Skeletal muscle satellite cell (primary cell): ENCODE measurements around the gene TBC1D21.
A peak's percentile ranks its signal among the peaks of the same experiment; 100 is the strongest.

ENCODE experiments used
- H3K27me3 ChIP-seq: 2 replicates; pipeline ENCODE4 v1.7.0; 2013; ENCODE audit warnings: low read length; ENCODE audit not compliant: control insufficient read depth, insufficient read depth
- H3K36me3 ChIP-seq: 2 replicates; pipeline ENCODE4 v1.7.0; 2013; ENCODE audit warnings: mild to moderate bottlenecking, control low read depth, low read length; ENCODE audit not compliant: insufficient read depth
- H3K4me1 ChIP-seq: 2 replicates; pipeline ENCODE4 v1.7.0; 2013; ENCODE audit warnings: low read length; ENCODE audit not compliant: control insufficient read depth, insufficient read depth
- H3K4me2 ChIP-seq: 2 replicates; pipeline ENCODE4 v1.7.0; 2013; ENCODE audit warnings: mild to moderate bottlenecking, low read length
- H3K4me3 ChIP-seq: 2 replicates; pipeline ENCODE4 v1.7.0; 2013; ENCODE audit warnings: low read length
- H3K9ac ChIP-seq: 2 replicates; pipeline ENCODE4 v1.7.0; 2013; ENCODE audit warnings: mild to moderate bottlenecking, low read depth, low read length, moderate library complexity
- H3K9me3 ChIP-seq: replicated peaks from 2 replicates; pipeline ENCODE4 v1.7.0; 2013; ENCODE audit warnings: mild to moderate bottlenecking, control low read depth, low read length

Gene TBC1D21

GRCh38 chr15:73928971-73929627 is 55.7 kb downstream of the TBC1D21 start:
- no peaks in the 10 kb centered on the region for H3K27me3 ChIP-seq
- H3K9ac ChIP-seq = peak overlapping the region; percentile 88
- peak overlapping the region; percentile 87 for H3K4me3 ChIP-seq
- H3K4me1 ChIP-seq = peaks cover 68% of the 10 kb centered on the region
- H3K36me3 ChIP-seq = peaks cover 39% of the 10 kb centered on the region
- peak overlapping the region; percentile 97 for H3K4me2 ChIP-seq
- H3K9me3 ChIP-seq = no peaks in the 10 kb centered on the region

DNA sequence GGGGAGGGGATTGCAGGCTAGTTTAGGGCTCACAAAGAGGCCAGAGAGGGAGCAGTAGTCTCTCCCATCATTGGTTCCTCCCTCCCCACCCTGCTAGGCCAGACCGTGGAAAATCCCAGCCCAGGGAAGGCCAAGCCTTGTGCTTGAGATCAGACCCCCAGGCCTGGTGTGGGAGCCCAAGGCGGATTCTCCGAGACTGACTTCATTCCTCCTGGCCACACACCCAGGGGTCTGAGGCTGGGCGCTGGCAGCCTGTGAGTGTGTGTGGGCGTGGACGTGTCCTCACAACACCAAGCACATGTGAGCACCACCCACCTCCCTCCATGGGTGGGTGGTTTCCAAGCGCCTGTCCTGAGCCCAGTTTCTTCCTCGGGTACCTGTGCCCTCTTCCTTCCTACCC is 57.0 kb downstream of the TBC1D21 start:
- peaks cover 67% of the 10 kb centered on the region for H3K4me1 ChIP-seq
- H3K4me3 ChIP-seq = peak overlapping the region; percentile 87
- peak overlapping the region; percentile 49 for H3K9ac ChIP-seq
- no peaks in the 10 kb centered on the region for H3K9me3 ChIP-seq
- no peaks in the 10 kb centered on the region for H3K27me3 ChIP-seq
- H3K36me3 ChIP-seq = peaks cover 42% of the 10 kb centered on the region
- peak overlapping the region; percentile 97 for H3K4me2 ChIP-seq

- no peaks in the 10 kb centered on the region for H3K9me3 ChIP-seq
- H3K4me1 ChIP-seq = peaks cover 67% of the 10 kb centered on the region
- H3K4me3 ChIP-seq = peak overlapping the region; percentile 87
- H3K36me3 ChIP-seq = peaks cover 46% of the 10 kb centered on the region
- H3K9ac ChIP-seq = peak overlapping the region; percentile 49
- peak overlapping the region; percentile 97 for H3K4me2 ChIP-seq
- no peaks in the 10 kb centered on the region for H3K27me3 ChIP-seq
These were observed 57.5 kb downstream of the TBC1D21 start for GRCh38 chr15:73930790-73931281.

GRCh38 chr15:73931441-73931840 is 58.1 kb downstream of the TBC1D21 start:
- Histone ChIP-seq H3K36me3 (peaks cover 46% of the 10 kb centered on the region), H3K4me1 (peaks cover 62% of the 10 kb centered on the region), H3K4me2 (peak overlapping the region; percentile 97), H3K4me3 (no peak overlapping the region), H3K9ac (no peak overlapping the region), H3K27me3 (no peaks in the 10 kb centered on the region), H3K9me3 (no peaks in the 10 kb centered on the region)

DNA sequence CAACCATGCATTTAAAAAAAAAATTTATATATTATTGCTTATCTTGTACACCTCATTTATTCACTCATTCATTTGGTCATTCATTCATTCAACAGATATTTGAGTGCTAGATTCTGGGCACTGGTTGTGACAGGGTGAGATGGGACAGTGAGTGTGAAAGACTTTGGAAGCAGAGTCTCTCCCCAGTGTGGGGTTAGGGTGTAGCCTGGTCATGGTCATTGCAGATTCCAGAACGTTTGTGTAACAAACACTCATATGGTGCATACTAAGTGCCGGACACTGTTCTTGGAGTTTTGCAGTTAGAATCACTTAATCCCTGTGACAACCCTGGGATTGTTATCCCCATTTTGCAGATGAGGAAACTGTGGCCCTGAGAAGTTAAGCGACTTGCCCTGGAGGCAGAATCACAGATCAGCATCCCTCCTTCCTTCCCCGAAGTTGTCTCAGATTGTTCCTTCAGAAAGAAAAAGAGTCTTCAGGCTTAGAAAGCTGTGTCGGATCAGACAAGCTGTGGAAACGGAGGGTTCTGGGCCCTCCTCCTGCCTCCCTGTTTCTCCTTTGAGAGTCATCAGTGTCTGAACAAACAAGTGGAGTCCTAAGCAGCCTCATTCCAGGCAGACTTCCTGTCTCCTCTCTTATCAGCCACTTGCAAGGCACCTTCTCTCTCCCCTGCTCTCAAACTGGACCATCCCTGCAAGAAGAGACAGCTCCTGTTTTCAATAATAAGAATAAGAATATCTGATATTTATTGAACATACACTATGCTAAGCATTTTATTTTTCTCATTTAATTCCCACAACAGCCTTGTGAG is 59.2 kb downstream of the TBC1D21 start:
- no peak overlapping the region for H3K4me2 ChIP-seq
- no peaks in the 10 kb centered on the region for H3K9me3 ChIP-seq
- H3K36me3 ChIP-seq = peaks cover 50% of the 10 kb centered on the region
- peaks cover 59% of the 10 kb centered on the region for H3K4me1 ChIP-seq
- no peaks in the 10 kb centered on the region for H3K27me3 ChIP-seq
- H3K9ac ChIP-seq = no peak overlapping the region
- no peak overlapping the region for H3K4me3 ChIP-seq

DNA sequence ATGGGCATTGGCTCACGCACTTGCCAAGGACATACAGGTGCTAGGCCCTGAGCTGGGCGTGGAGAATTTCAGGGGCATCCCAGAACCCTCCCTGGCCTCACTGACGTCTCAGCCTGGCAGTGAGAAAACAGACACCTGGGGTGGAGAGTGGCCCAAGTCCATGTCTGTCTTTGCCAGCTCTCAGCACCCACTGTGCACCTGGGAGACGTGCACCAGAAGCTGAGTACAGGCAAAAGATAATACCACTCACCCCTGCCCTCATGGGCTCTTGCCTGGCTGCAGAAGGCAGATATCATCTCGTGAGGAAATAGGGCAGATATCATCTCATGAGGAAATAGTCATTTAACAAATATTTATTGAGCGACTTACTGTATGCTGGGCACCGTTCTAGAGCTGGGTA is 60.9 kb downstream of the TBC1D21 start:
- Histone ChIP-seq H3K9me3 (no peaks in the 10 kb centered on the region), H3K36me3 (peaks cover 47% of the 10 kb centered on the region), H3K4me3 (no peak overlapping the region), H3K9ac (no peak overlapping the region), H3K27me3 (no peaks in the 10 kb centered on the region), H3K4me1 (peaks cover 52% of the 10 kb centered on the region), H3K4me2 (no peak overlapping the region)

DNA sequence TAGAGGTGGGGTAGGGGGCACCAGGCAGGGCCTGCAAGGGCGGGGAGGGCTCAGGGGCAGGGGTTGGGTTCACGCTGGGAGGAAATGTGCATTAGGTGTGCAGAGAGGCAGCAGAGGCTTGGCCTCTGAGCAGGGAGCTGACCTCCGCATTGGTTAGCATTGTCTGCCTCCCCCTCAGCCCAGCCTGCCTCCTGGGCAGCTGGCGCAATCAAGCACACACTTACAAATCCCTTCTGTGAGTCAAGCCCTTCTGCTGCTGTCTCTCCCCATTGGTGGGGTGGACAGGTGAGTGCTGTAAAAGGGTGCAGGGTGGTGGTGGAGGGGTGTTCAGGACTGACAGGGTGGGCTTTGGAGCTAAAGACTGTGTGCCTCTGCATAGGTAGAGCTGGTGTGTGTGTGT is 62.2 kb downstream of the TBC1D21 start:
- no peak overlapping the region for H3K9ac ChIP-seq
- no peaks in the 10 kb centered on the region for H3K9me3 ChIP-seq
- H3K36me3 ChIP-seq = peaks cover 39% of the 10 kb centered on the region
- H3K4me1 ChIP-seq = peaks cover 52% of the 10 kb centered on the region
- H3K27me3 ChIP-seq = no peaks in the 10 kb centered on the region
- H3K4me2 ChIP-seq = no peak overlapping the region
- no peak overlapping the region for H3K4me3 ChIP-seq

DNA sequence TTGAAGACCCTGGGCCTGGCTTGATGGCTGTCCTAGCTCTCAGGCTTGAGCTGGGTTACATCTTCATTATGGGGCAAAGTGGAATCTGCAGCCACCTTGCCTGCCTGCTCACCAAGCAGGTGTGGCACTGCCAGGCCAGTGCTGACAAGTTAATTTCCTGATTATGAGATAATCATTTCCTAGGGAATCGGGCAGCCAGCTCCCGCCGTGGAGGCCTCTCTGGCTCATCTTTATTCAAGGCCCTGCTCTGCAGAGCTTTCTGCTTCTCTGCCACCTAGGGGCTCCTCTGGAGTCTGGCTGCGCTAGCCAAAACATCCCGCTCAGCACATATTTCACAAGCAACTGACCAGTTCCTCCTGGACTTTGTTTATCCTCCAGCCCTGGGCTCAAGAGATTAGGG is 62.8 kb downstream of the TBC1D21 start:
- H3K4me1 ChIP-seq = peaks cover 52% of the 10 kb centered on the region
- peaks cover 35% of the 10 kb centered on the region for H3K36me3 ChIP-seq
- no peaks in the 10 kb centered on the region for H3K9me3 ChIP-seq
- no peak overlapping the region for H3K4me2 ChIP-seq
- no peak overlapping the region for H3K9ac ChIP-seq
- no peaks in the 10 kb centered on the region for H3K27me3 ChIP-seq
- no peak overlapping the region for H3K4me3 ChIP-seq

GRCh38 chr15:73936588-73937290 is 63.4 kb downstream of the TBC1D21 start:
- Histone ChIP-seq H3K4me2 (no peak overlapping the region), H3K36me3 (peaks cover 33% of the 10 kb centered on the region), H3K4me1 (peaks cover 52% of the 10 kb centered on the region), H3K9ac (no peak overlapping the region), H3K27me3 (no peaks in the 10 kb centered on the region), H3K9me3 (no peaks in the 10 kb centered on the region), H3K4me3 (no peak overlapping the region)

GRCh38 chr15:73937296-73937695 is 63.9 kb downstream of the TBC1D21 start:
- no peak overlapping the region for H3K9ac ChIP-seq
- no peak overlapping the region for H3K4me3 ChIP-seq
- no peaks in the 10 kb centered on the region for H3K27me3 ChIP-seq
- H3K4me2 ChIP-seq = no peak overlapping the region
- peaks cover 29% of the 10 kb centered on the region for H3K36me3 ChIP-seq
- H3K9me3 ChIP-seq = no peaks in the 10 kb centered on the region
- H3K4me1 ChIP-seq = peaks cover 57% of the 10 kb centered on the region

- no peak overlapping the region for H3K9ac ChIP-seq
- H3K4me1 ChIP-seq = peaks cover 61% of the 10 kb centered on the region
- no peak overlapping the region for H3K4me3 ChIP-seq
- H3K9me3 ChIP-seq = no peaks in the 10 kb centered on the region
- H3K36me3 ChIP-seq = peaks cover 29% of the 10 kb centered on the region
- no peak overlapping the region for H3K4me2 ChIP-seq
- H3K27me3 ChIP-seq = no peaks in the 10 kb centered on the region
These were observed 64.4 kb downstream of the TBC1D21 start for GRCh38 chr15:73937726-73938125.
